Right hindlimb (tissue), 1 donor: Measurements from ENCODE around the gene RCAN1.
"Not testable (repeated sequence)": the region's sequence is repeated elsewhere in the genome, so short reads cannot be mapped to it uniquely, and the experiment has no call there.

Source experiments
- DNase-seq: peaks from one replicate; pipeline ENCODE4 v3.0.0-alpha.2; 2018

RCAN1 gene

DNA sequence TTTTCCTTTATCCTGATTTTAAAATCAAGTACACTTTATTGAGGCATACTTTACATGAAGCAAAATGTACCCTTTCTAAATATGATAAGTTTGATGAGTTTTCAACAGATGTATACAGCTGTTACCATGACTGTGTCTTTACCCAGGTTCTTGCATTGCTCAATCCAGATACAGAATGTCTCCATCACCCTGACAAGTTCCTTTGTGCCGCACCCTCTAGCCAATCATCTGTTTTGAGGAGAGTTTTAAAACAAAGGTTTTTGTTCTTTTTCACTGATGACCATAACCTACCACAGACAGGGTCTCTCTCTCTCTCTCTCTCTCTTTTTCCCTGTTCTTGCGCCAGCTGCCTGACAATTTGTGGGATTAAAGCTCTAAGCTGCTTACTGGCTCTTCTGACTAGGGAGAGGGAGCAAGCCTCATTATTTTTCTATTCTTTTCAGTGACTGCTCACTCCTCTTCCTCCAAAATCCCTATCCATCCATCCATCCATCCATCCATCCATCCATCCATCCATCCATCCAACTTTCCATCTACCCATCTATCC lies 101.7 kb downstream of the RCAN1 start:
- DNase-seq, result no peak

DNA sequence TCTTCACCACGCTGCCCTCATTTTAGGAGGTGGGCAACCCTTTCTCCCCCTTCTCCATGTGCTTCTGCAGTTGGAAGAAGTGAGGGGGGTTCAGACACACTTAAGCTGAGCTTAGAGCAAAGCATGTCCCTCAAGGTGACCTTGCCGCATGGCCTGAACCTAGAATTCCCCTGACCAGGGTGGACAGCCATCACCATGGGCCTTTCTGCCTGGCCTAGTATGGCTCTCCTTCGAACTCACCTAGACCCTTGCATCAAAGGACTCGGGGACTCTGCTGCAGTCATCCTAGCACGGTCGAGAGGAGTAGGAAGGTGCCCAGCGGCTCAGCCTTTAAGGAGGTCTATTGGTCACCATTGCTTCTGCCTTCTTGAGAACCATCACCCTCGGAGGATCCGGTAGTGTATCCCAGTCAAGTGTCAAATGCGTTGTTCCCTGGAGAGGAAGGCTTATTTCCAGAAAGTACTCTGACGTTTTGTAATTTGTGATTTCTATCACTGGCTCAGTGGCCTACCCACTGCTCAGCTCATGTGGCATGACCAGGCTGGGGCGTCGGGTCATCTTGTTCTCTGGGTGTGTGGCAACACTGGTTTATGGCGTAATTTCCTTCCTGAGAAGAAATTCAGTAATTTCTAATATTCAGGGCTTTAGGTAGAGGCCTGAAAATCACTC lies 103.0 kb downstream of the RCAN1 start, which contains the start of gene KCNE1:
TSS of gene KCNE1 (minus strand) at position 424 of the 669 bp plus-strand sequence. CDS start 62,576 bp downstream, outside the sequence.
- DNase-seq, result no peak

DNA sequence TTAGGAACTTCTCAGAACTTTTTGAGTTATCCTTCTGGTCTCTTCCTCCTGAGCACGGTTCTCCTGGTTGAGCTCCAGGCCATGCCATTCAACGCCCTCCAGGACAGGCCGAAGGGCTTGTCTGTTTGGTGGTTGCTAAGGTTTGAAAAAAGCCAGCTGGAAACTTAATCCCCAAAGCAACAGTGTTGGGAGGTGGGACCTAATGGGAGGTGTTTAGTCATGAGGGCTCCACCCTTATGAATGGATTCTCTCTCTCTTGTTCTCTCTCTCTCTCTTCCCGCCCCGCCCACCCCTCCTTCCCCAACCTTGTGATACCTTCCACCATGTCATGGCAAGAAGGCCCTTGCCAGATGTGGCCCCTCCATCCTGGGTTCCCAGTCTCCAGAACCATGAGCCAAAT lies 103.7 kb downstream of the RCAN1 start:
- no peak for DNase-seq

DNA sequence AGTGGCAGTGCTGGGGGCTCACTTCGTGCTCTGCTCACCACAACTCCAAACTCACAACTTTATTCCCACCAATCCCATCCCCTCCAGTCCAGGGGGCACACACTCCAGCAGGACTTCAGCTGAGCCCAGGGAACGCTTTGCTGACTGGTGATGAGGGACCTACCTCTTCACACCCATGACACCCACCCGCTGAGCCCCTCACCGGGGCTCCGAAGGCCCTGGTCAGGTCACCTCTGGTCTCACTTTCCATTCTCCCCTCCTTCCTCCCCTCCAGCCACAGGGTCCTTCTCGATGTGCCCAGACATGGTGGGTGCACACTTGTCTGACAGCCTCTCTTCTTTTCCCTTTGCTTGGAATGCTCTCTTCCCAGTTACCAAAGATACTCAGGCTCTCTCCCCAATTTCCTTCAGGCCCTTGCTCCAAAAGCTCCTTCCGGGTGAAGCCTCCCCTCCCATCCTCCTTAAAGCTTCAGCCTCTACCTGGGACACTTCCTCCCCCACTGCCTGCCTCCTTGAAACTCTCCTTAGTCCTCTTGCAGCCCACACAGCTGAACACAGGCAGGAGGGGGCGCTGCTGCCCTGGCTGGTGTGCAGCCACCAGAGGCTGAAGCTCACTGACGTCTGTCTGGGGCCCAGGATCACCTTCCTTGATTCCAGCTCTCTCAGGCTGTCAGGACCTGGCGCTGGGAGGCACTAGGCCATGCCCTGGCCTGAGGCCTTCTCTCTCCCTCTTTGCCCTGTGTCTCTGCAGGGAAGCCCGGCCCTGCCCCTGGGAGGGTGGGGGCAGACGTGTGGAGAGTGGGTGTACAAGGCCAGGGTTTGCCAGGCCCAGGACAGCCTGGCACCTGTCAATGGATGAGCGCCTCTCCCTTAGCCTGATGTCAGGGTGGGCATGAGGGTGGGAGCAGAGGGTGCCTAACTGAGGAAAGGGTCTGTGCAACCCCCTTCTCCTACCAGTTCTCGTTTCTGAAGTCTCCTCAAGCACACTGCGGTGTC lies 104.5 kb downstream of the RCAN1 start:
- DNase-seq, result peak; percentile 71

DNA sequence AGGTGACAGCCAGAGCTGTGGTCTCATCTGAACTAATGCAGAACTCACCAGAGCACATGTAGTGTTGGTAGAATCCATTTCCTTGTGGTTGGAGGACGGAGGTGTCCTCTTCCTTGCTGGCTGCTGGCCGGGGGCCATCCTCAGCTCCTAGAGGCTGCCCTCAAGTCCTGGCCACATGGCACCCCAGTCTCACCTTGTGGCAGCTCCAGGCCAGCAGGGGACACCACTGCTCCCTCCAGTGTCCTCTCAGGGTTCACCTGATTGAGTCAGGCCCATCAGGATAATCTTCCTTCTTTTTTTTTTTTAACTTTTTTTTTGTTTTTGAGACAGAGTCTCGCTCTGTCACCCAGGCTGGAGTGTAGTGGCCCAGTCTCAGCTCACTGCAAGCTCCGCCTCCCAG lies 105.8 kb downstream of the RCAN1 start:
- DNase-seq, result no peak

DNA sequence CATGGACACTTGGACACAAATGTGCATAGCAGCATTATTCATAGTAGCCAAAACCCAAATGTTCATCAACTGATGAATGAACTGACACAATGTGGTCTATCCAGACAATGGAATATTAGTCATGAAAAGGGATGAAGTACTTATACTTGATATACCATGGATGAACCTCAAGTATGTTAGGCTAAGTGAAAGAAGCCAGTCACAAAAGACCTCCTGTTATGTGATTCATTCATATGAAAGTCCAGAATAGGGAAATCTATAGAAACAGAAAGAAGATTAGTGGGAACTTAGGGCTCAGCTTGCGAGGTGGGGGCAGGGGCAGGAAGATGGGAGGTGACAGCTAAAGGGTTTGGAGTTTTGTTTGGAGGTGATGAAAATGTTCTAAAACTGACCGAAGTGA lies 110.3 kb downstream of the RCAN1 start:
- no peak for DNase-seq

DNA sequence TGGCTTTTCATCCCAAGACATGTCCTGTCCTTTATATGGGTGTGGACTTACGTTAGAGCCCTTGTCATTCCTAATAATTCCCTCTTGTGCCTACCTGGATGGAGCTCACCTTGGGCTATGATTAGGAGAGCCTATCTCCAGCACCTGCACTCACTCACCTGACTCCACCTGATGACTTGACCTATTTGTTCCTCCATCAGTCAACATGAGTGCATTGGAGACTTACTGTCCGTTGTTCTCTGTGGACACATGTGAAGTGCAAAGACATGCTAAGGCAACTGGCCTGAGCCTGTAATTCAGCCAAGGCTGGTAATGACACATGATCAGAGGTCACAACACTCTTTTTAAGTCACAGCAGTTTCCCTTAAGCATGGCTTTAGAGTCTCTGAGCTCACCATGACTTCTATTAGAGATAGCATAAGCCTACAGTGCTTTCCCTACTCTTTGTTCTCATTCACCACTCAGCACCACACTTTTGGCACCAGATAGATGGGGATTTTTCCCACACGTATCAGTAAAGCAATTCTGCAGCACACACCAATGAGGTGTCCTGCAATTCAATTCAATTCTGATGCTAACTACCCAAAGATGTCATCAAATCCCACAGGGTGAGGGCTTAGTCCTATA lies 112.3 kb downstream of the RCAN1 start:
- DNase-seq, result no peak

GRCh38 chr21:34501716-34502115 lies 113.2 kb downstream of the RCAN1 start:
- DNase-seq, result no peak

- no peak for DNase-seq
Observed at GRCh38 chr21:34500191-34500590, 114.7 kb downstream of the RCAN1 start.

DNA sequence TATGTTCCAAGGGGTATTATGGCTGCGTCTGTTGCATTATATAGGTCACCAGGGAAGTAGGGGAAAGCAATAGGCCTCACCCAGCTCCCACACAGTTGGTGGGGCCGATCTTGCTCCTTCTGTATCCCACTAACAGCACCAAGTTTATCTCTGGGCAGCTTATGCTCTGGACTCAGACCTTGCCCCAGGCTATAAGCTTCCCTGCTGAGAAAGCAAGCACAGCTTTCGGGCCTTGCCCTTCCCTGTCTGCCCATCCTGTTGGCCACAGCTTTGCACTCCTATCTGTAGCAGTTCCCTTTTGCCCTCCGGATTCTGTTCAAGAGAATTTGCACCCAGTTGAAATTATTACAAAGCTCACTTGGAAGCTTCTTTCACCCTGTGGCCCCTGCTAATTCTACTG lies 115.8 kb downstream of the RCAN1 start:
- no peak for DNase-seq

- no peak for DNase-seq
Observed at GRCh38 chr21:34498623-34499022, 116.3 kb downstream of the RCAN1 start.

- DNase-seq, result not testable (repeated sequence)
Observed at GRCh38 chr21:34483854-34484253, 131.1 kb downstream of the RCAN1 start.

DNA sequence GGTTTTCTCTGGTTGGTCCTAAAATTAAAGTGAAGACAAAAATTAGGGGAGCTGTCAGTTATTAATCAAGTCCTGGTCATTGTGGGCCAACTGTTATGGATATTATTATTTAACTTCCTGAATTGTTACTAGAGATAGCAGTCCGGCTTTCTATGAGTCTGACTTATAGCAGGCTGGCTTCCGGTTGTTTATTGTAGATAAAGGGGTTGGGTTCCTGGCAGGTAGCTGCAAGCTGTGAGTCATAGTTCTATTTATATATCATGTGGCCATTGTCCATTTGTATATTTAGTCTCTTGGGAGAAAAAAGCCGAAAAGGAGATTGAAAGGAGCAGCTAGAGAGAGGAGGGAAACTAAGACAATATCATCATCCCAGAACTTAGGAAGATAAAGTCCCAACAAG lies 131.5 kb downstream of the RCAN1 start:
- DNase-seq, result not testable (repeated sequence)

DNA sequence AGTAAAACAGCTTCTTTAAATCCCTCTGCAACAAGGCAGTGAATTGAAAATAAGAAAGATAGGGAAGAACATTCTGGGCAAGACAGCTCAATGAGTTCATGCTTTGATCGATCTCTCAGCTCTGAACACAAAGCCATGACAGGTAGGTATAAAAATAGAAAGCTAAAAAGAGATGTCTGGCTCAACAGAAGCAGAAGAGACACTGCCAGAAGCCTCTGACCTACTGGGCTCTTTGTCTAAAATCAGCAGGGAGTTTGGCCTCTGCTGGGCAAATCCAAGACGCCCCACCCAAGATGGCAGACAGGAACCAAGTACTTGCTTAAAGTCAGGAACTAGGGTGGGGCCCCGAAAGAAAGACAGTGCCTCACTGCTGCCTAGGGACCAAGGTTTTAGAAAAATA lies 147.6 kb downstream of the RCAN1 start:
- DNase-seq, result not testable (repeated sequence)
